GM12892 (cell line): ENCODE measurements around the gene KIAA1217.

Experiments
- POLR2A ChIP-seq: IDR thresholded peaks from 2 replicates; pipeline ENCODE4 v1.6.1; 2011; ENCODE audit warnings: low read depth, low read length, control low read depth
- TAF1 ChIP-seq: IDR thresholded peaks from 2 replicates; pipeline ENCODE4 v1.6.1; 2011; ENCODE audit warnings: low read depth, mild to moderate bottlenecking, control low read depth, low read length, borderline replicate concordance

DNA sequence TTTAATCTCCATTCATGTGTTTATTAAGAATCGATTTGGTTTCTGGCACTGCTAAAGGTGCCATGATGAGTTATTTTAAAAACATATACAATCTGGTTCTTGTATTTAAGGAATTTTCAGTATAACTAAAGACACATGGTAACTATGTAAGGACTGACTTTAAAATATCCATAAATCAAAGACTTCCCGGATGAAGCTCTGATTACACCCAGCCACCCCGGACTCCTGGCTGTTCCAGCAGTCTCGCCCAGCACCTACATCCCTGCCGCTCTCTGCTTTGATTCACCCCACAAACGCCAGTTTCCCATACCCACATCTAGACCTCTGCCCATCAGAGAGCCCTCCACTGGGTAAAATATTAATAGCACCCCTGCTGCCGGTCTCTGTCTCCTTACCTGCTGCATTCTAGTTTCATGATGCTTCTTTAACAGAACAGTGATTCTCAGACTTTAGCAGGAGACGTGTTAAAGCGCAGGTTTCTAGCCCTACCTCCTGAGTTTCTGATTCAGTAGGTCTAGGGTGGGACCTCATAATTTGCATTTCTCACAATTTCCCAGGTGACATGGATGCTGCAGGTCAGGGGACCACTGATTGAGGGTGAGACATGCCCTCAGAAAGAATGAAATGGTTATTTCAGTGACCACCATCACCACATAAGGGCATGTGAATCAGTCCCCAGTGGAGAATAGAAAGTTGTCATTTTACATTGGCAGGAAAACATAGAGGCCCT, 185.7 kb downstream of the KIAA1217 start:
- TF ChIP-seq TAF1 = no peak
- TF ChIP-seq POLR2A = no peak
